Astrocyte of the spinal cord (primary cell): ENCODE measurements around the gene KRTAP10-2.

Experiments used
- DNase-seq: peaks from one replicate; pipeline ENCODE4 v3.0.0; 2011; ENCODE audit warnings: low read depth, low spot score
- H3K4me3 ChIP-seq: 2 replicates; pipeline ENCODE4 v1.5.1; 2011; ENCODE audit warnings: low read depth, mild to moderate bottlenecking, low read length, moderate library complexity
- CTCF ChIP-seq: IDR thresholded peaks from 2 replicates; pipeline ENCODE4 v1.5.1; 2012; ENCODE audit warnings: low read depth, mild to moderate bottlenecking, low read length, inconsistent platforms
- in situ Hi-C: cut with HindIII; loops from 2 replicates; pipeline ENCODE4 v1.10.0; 2017; ENCODE audit warnings: low sequenced_read_pairs

Gene KRTAP10-2

GRCh38 chr21:44544566-44544965 is 6.7 kb downstream of the KRTAP10-2 start:
- in situ Hi-C loops = no loop called here
- no peak for TF ChIP-seq CTCF
- H3K4me3 ChIP-seq = no peak overlapping the region
- DNase-seq = no peak

GRCh38 chr21:44542716-44543115 is 8.6 kb downstream of the KRTAP10-2 start:
- no peak overlapping the region for H3K4me3 ChIP-seq
- TF ChIP-seq CTCF = no peak
- DNase-seq = no peak
- in situ Hi-C loops = no loop called here

GRCh38 chr21:44540741-44541288 is 10.5 kb downstream of the KRTAP10-2 start:
- no peak for DNase-seq
- no peak overlapping the region for H3K4me3 ChIP-seq
- TF ChIP-seq CTCF = no peak
- in situ Hi-C loops = no loop called here

- no peak for DNase-seq
- no peak for TF ChIP-seq CTCF
- no peak within 1 kb of the TSS for H3K4me3 ChIP-seq
- in situ Hi-C loops = no loop called here
Measured at GRCh38 chr21:44539991-44540666, 11.2 kb downstream of the KRTAP10-2 start, which contains the start of gene KRTAP10-1. Gene KRTAP10-1 (minus strand): TSS chr21:44540195. CDS start chr21:44540150, 45 bp downstream.

GRCh38 chr21:44539046-44539445 is 12.3 kb downstream of the KRTAP10-2 start:
- no peak for TF ChIP-seq CTCF
- DNase-seq = no peak
- in situ Hi-C loops = no loop called here
- H3K4me3 ChIP-seq = no peak overlapping the region

GRCh38 chr21:44537930-44538911 is 13.1 kb downstream of the KRTAP10-2 start:
- in situ Hi-C loops = no loop called here
- H3K4me3 ChIP-seq = no peak overlapping the region
- no peak for DNase-seq
- no peak for TF ChIP-seq CTCF
